H9 (cell line): ENCODE measurements around the gene SBK1. TPM values are rescaled to one million over a fixed set of nuclear protein-coding genes. Genes with fewer than 3 reads are reported as not detected.

Experiments
- DNase-seq: peaks from one replicate; pipeline ENCODE4 v3.0.0-alpha.2; 2017
- H2AFZ ChIP-seq: one replicate; pipeline ENCODE4 v1.6.1; 2013; ENCODE audit warnings: mild to moderate bottlenecking, low read length, control low read depth, moderate library complexity
- H2AK5ac ChIP-seq: 2 replicates; pipeline ENCODE4 v1.6.1; 2013; ENCODE audit warnings: low read length, control low read depth, mixed read lengths; ENCODE audit not compliant: insufficient read length
- H2BK120ac ChIP-seq: one replicate; pipeline ENCODE4 v1.6.1; 2013; ENCODE audit warnings: low read depth, mild to moderate bottlenecking, low read length, control low read depth, inconsistent platforms; ENCODE audit not compliant: poor library complexity, severe bottlenecking
- H2BK12ac ChIP-seq: 2 replicates; pipeline ENCODE4 v1.6.1; 2013; ENCODE audit warnings: low read length, control low read depth, mixed read lengths, low read depth; ENCODE audit not compliant: insufficient read length
- H2BK15ac ChIP-seq: 2 replicates; pipeline ENCODE4 v1.6.1; 2013; ENCODE audit warnings: low read depth, low read length, control low read depth
- H2BK20ac ChIP-seq: one replicate; pipeline ENCODE4 v1.6.1; 2013; ENCODE audit warnings: low read depth, mild to moderate bottlenecking, low read length, control low read depth, inconsistent platforms; ENCODE audit not compliant: poor library complexity, severe bottlenecking
- H2BK5ac ChIP-seq: 2 replicates; pipeline ENCODE4 v1.6.1; 2013; ENCODE audit warnings: low read length, control low read depth, mixed read lengths; ENCODE audit not compliant: insufficient read length
- H3K14ac ChIP-seq: 2 replicates; pipeline ENCODE4 v1.6.1; 2013; ENCODE audit warnings: low read length, control low read depth; ENCODE audit not compliant: insufficient read depth
- H3K18ac ChIP-seq: 2 replicates; pipeline ENCODE4 v1.6.1; 2013; ENCODE audit warnings: low read depth, mild to moderate bottlenecking, mixed read lengths, low read length, control low read depth; ENCODE audit not compliant: insufficient read length
- H3K23ac ChIP-seq: 2 replicates; pipeline ENCODE4 v1.6.1; 2013; ENCODE audit warnings: low read length, control low read depth, mixed read lengths, low read depth; ENCODE audit not compliant: insufficient read length
- H3K23me2 ChIP-seq: 2 replicates; pipeline ENCODE4 v1.6.1; 2013; ENCODE audit warnings: low read depth, mild to moderate bottlenecking, mixed read lengths, low read length, control low read depth; ENCODE audit not compliant: insufficient read length, poor library complexity, severe bottlenecking
- H3K27ac ChIP-seq: 2 replicates; pipeline ENCODE4 v1.5.1; 2013; ENCODE audit warnings: low read length, control low read depth, mixed read lengths, low read depth; ENCODE audit not compliant: insufficient read length
- H3K27me3 ChIP-seq: 2 replicates; pipeline ENCODE4 v1.6.1; 2013; ENCODE audit warnings: low read length, control low read depth, inconsistent platforms; ENCODE audit not compliant: insufficient read depth
- H3K4ac ChIP-seq: 2 replicates; pipeline ENCODE4 v1.6.1; 2013; ENCODE audit warnings: low read depth, mild to moderate bottlenecking, control low read depth, inconsistent platforms, low read length, moderate library complexity
- H3K4me1 ChIP-seq: 2 replicates; pipeline ENCODE4 v1.6.1; 2013; ENCODE audit warnings: low read length, control low read depth, inconsistent platforms; ENCODE audit not compliant: insufficient read depth
- H3K4me2 ChIP-seq: 2 replicates; pipeline ENCODE4 v1.6.1; 2013; ENCODE audit warnings: low read length, control low read depth, mixed read lengths; ENCODE audit not compliant: insufficient read length, insufficient read depth
- H3K56ac ChIP-seq: 2 replicates; pipeline ENCODE4 v1.6.1; 2013; ENCODE audit warnings: low read depth, mild to moderate bottlenecking, mixed read lengths, low read length, control low read depth; ENCODE audit not compliant: insufficient read length
- H3K79me1 ChIP-seq: 2 replicates; pipeline ENCODE4 v1.6.1; 2013; ENCODE audit warnings: low read depth, mild to moderate bottlenecking, moderate library complexity, low read length, control low read depth, inconsistent platforms; ENCODE audit not compliant: insufficient read depth, poor library complexity, severe bottlenecking
- H3K79me2 ChIP-seq: 2 replicates; pipeline ENCODE4 v1.6.1; 2013; ENCODE audit warnings: low read length, control low read depth, inconsistent platforms; ENCODE audit not compliant: insufficient read depth
- H3K9ac ChIP-seq: 2 replicates; pipeline ENCODE4 v1.6.1; 2013; ENCODE audit warnings: low read length, control low read depth, mixed read lengths; ENCODE audit not compliant: insufficient read length; ENCODE audit errors: extremely low read depth
- H3K9me3 ChIP-seq: one replicate; pipeline ENCODE4 v1.6.1; 2013; ENCODE audit warnings: low read depth, low read length, inconsistent platforms; ENCODE audit not compliant: control insufficient read depth
- H3T11ph ChIP-seq: one replicate; pipeline ENCODE4 v1.6.1; 2013; ENCODE audit warnings: mild to moderate bottlenecking, low read length, control low read depth, inconsistent platforms
- H4K20me1 ChIP-seq: one replicate; pipeline ENCODE4 v1.6.1; 2013; ENCODE audit not compliant: control insufficient read depth, insufficient read length, insufficient read depth
- H4K5ac ChIP-seq: 2 replicates; pipeline ENCODE4 v1.6.1; 2013; ENCODE audit warnings: low read depth, mild to moderate bottlenecking, mixed read lengths, low read length, control low read depth; ENCODE audit not compliant: insufficient read length
- H4K8ac ChIP-seq: replicated peaks from 2 replicates; pipeline ENCODE4 v1.6.1; 2013; ENCODE audit warnings: low read length, control low read depth, mixed read lengths, low read depth; ENCODE audit not compliant: insufficient read length
- H4K91ac ChIP-seq: 2 replicates; pipeline ENCODE4 v1.6.1; 2013; ENCODE audit warnings: low read depth, mild to moderate bottlenecking, moderate library complexity, mixed read lengths, low read length, control low read depth; ENCODE audit not compliant: insufficient read length
- H3K27ac Mint-ChIP-seq, 3 experiments: 2 replicates in 2 of 3; 3 replicates in 1 of 3; pipeline ENCODE4 v1.8.0; 2020 to 2021; ENCODE audit warnings: mixed read lengths in 3 of 3, mild to moderate bottlenecking in 1 of 3, moderate library complexity in 1 of 3
- H3K27me3 Mint-ChIP-seq: 2 replicates; pipeline ENCODE4 v1.8.0; 2021; ENCODE audit warnings: low read depth, mild to moderate bottlenecking, moderate library complexity, mixed read lengths
- H3K36me3 Mint-ChIP-seq, 3 experiments: 2 replicates in 2 of 3; 3 replicates in 1 of 3; pipeline ENCODE4 v1.8.0; 2020 to 2021; ENCODE audit warnings: low read depth in 3 of 3, mixed read lengths in 3 of 3; ENCODE audit not compliant: insufficient read depth in 1 of 3
- H3K4me1 Mint-ChIP-seq, 2 experiments: 2 replicates each; pipeline ENCODE4 v1.8.0; 2020; ENCODE audit warnings: mixed read lengths in 2 of 2
- H3K4me3 Mint-ChIP-seq, 2 experiments: 2 replicates in 1 of 2; 3 replicates in 1 of 2; pipeline ENCODE4 v1.8.0; 2020 to 2021; ENCODE audit warnings: mild to moderate bottlenecking in 2 of 2, mixed read lengths in 2 of 2, moderate library complexity in 1 of 2
- H3K9me3 Mint-ChIP-seq, 2 experiments: 2 replicates in 1 of 2; 3 replicates in 1 of 2; pipeline ENCODE4 v1.8.0; 2020; ENCODE audit warnings: mild to moderate bottlenecking in 2 of 2, mixed read lengths in 2 of 2, moderate library complexity in 1 of 2
- WGBS: extraction: QIAGEN DNeasy Blood & Tissue Kit; methylation state at CpG from one replicate; pipeline ENCODE4 v1.1.7; 2013; ENCODE audit warnings: missing lambda C conversion rate, low lambda C conversion rate, mixed read lengths; ENCODE audit not compliant: insufficient read length; ENCODE audit errors: extremely low coverage; 5-methylcytosine and 5-hydroxymethylcytosine counted together
- total RNA-seq: library from RNA; stranded (reverse); gene quantifications from 2 replicates; pipeline ENCODE4 v1.2.1, GENCODE V29; 2021
- TF ChIP-seq, protein P1 (sequence below): fragments of 200-600 bp; sonication (generic); conservative IDR thresholded peaks from 3 replicates; pipeline ENCODE4 v1.8.0; 2021; ENCODE audit warnings: antibody characterized with exemption, mild to moderate bottlenecking

SBK1 gene
- total RNA-seq, 1 experiment from 2014 or later, result 65.5 TPM

DNA sequence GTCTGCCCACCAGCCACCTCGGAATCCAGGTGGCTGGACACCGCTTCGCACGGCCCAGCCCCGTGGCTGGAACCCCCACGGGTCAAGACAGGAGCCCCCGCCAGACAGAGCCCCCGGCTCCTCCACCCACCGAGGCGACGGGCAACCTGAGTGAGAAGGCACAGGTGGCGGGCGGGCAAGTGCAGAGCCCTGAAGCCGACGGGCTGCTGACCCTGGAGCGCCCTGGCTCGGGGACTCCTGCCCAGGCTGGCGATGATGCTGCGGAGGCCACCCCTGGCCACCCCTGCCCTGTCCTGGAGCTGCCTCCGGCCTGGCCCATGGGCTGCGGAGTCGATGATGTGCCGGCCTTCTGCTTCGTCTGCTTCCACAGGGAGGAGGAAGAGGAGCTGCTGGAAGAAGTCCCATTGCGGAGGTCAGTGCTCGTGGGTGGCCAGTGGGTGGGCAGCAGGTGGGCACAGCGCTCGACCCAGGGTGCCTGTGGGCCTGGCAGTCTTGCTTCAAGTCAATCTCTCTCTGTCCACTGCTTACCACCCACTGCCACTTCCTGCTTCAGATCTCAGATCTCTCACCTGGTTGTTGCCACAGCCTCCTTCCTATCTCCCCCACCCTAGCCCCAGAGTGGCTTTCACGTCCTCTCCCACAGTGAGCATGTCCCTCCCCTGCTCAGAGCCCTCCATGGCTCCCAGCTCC lies 33.1 kb upstream of the SBK1 start:
- Histone ChIP-seq H3K23me2 (no peaks in the 10 kb centered on the region), H3K79me1 (no peaks in the 10 kb centered on the region), H3K4me2 (no peak overlapping the region), H3K23ac (no peak overlapping the region), H2BK5ac (no peak overlapping the region), H4K5ac (no peak overlapping the region), H4K20me1 (no peaks in the 10 kb centered on the region), H3K27me3 (no peaks in the 10 kb centered on the region), H2BK15ac (no peak overlapping the region), H4K91ac (no peak overlapping the region), H2BK12ac (no peak overlapping the region), H2BK20ac (no peak overlapping the region), H4K8ac (no peak overlapping the region), H3K4ac (no peak overlapping the region), H3T11ph (no peak overlapping the region), H2BK120ac (no peak overlapping the region), H3K9ac (no peak overlapping the region), H3K4me1 (peaks cover 4% of the 10 kb centered on the region; the same call in 1 of the 2 replicates), H3K14ac (no peak overlapping the region), H2AK5ac (no peak overlapping the region), H3K79me2 (no peaks in the 10 kb centered on the region), H2AFZ (no peak overlapping the region), H3K9me3 (no peaks in the 10 kb centered on the region), H3K27ac (no peak overlapping the region), H3K56ac (no peak overlapping the region), H3K18ac (no peak overlapping the region)
- no CpG with 5 or more reads among the region's 29 CpGs for WGBS
- peak overlapping the region in 1 of 2 experiments; percentile 77; a peak in 3 of 5 replicates for H3K4me3 Mint-ChIP-seq
- H3K4me1 Mint-ChIP-seq, result peaks cover 28 to 61% of the 10 kb centered on the region in 2 experiments
- H3K36me3 Mint-ChIP-seq, result no peaks in the 10 kb centered on the region
- DNase-seq, result no peak
- H3K9me3 Mint-ChIP-seq, result no peaks in the 10 kb centered on the region
- TF ChIP-seq, protein P1, sequence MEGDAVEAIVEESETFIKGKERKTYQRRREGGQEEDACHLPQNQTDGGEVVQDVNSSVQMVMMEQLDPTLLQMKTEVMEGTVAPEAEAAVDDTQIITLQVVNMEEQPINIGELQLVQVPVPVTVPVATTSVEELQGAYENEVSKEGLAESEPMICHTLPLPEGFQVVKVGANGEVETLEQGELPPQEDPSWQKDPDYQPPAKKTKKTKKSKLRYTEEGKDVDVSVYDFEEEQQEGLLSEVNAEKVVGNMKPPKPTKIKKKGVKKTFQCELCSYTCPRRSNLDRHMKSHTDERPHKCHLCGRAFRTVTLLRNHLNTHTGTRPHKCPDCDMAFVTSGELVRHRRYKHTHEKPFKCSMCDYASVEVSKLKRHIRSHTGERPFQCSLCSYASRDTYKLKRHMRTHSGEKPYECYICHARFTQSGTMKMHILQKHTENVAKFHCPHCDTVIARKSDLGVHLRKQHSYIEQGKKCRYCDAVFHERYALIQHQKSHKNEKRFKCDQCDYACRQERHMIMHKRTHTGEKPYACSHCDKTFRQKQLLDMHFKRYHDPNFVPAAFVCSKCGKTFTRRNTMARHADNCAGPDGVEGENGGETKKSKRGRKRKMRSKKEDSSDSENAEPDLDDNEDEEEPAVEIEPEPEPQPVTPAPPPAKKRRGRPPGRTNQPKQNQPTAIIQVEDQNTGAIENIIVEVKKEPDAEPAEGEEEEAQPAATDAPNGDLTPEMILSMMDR, result no peak
- H3K27ac Mint-ChIP-seq, result peak overlapping the region in 2 of 3 experiments; percentile 42 to 65; a peak in 5 of 7 replicates
- peaks cover 3% of the 10 kb centered on the region for H3K27me3 Mint-ChIP-seq
